MM.1S (cell line): ENCODE measurements around the gene NPY.

ENCODE experiments used
- CTCF ChIP-seq: fragments of 300-600 bp; sonication (generic); IDR thresholded peaks from 2 replicates; pipeline ENCODE4 v1.5.1; 2016; ENCODE audit warnings: antibody characterized with exemption, low read length, mixed read lengths
- EZH2 ChIP-seq: fragments of 300-600 bp; sonication (generic); optimal IDR thresholded peaks from 2 replicates; pipeline ENCODE3; 2017; ENCODE audit warnings: low read depth, mild to moderate bottlenecking, antibody characterized with exemption, low read length, mixed read lengths

- TF ChIP-seq EZH2 (no peak), CTCF (no peak)
Measured at GRCh38 chr7:24249266-24249665, 34.7 kb upstream of the NPY start.
